ENCODE measurements around the gene RABGAP1.

Gene RABGAP1

GRCh38 chr9:123105490-123105889, 164.7 kb downstream of the RABGAP1 start:
- no peak for DNase-seq (ENCODE audit: insufficient read length, low spot score)
- no peak for FAIRE-seq
- TF ChIP-seq PAX5 (IDR thresholded peaks at IDR 0.05; ENCODE audit: insufficient read depth, low read length, severe bottlenecking), result no peak
- TF ChIP-seq SPI1 (IDR thresholded peaks at IDR 0.05; ENCODE audit: low read depth, low read length), result no peak
- no peak for TF ChIP-seq POU2F2 (IDR thresholded peaks at IDR 0.05; ENCODE audit: low read depth, low read length)
- TF ChIP-seq TAF1 (IDR thresholded peaks at IDR 0.05; ENCODE audit: low read depth, low read length), result no peak
- TF ChIP-seq POLR2A (IDR thresholded peaks at IDR 0.05; ENCODE audit: low read depth, low read length), result no peak

DNA sequence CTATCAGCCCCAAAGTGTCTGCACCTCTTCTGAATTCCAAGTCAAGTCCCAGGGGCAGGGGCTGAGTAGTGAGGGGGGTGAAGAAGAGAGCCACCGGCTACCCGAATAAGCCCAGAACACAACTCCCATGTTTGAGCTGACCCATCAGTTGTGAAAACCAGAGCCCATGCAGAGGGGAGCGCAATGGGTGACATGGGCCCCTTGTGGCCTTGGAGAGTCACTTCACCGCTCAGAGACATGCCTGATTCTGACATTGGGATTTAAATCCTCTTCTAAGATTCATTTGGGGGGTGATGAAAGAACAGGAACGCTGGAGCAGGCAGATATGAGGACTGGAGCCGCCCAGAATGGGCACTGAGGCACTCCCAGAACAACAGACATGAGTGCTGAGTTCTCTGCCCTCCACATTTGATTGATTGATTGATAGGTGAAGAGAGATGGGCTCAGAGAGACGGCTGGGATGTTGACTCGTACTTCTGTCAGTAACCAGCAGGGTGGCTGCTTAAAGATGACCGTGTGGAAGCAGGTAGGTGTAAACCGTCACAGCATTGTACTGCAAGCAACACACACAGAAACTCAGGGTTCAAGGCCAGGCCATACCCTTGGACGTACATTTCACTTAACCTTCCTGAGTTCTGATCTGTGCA, 166.9 kb downstream of the RABGAP1 start:
- 0 out of 2 replicates have a peak, but pooled peaks have one; percentile 46 for TF ChIP-seq POLR2AphosphoS5 (IDR thresholded peaks at IDR 0.05; ENCODE audit: low read depth, low read length)
- TF ChIP-seq POLR2A (IDR thresholded peaks at IDR 0.05; ENCODE audit: low read depth, low read length), result no peak
- no peak for TF ChIP-seq PAX5 (IDR thresholded peaks at IDR 0.05; ENCODE audit: insufficient read depth, low read length, severe bottlenecking)
- DNase-seq (ENCODE audit: insufficient read length, low spot score) (no peak), FAIRE-seq (no peak)

GRCh38 chr9:123108976-123109375, 168.2 kb downstream of the RABGAP1 start:
- DNase-seq (ENCODE audit: insufficient read length, low spot score) (no peak), FAIRE-seq (no peak)
- no peak for TF ChIP-seq PAX5 (IDR thresholded peaks at IDR 0.05; ENCODE audit: insufficient read depth, low read length, severe bottlenecking)
- TF ChIP-seq TAF1 (IDR thresholded peaks at IDR 0.05; ENCODE audit: low read depth, low read length), result no peak
- no peak for TF ChIP-seq POLR2A (IDR thresholded peaks at IDR 0.05; ENCODE audit: low read depth, low read length)
- TF ChIP-seq POU2F2 (IDR thresholded peaks at IDR 0.05; ENCODE audit: low read depth, low read length), result no peak
- no peak for TF ChIP-seq POLR2AphosphoS5 (IDR thresholded peaks at IDR 0.05; ENCODE audit: low read depth, low read length)
- TF ChIP-seq SPI1 (IDR thresholded peaks at IDR 0.05; ENCODE audit: low read depth, low read length), result no peak

DNA sequence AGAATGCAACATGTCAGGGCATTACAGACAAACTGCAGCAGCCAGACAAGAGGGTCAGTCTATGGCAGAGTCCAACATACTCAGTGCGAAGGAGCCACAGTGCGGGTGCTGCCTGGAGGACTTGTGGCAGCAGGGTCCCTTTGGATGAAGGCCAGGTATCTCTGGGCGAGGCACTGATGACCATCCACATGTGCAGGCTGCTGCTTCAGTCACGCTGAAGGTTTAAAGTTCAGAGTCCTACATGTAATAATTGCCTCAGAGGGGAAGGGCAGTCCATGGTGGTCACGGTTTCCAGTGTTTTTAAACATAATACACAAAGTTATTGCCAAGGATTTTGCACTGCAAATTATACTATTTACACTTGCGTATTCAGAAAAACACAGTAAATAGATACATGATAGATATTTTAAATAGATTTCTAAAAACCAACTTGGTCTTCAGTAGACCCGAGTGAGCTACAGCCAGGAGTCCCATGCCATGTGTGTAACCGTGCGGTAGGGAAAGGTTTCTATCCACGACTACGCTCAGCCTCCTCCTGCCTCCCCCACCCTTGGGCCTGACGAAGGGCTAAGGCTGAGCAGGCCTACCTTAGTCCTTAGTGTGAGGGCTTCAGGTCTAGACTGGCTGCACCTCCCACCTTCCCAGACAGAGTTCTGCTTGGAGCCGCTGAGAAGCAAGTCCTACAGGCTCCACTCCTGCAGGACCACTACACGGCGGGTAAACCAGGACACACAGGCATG, 168.9 kb downstream of the RABGAP1 start:
- FAIRE-seq (no peak), DNase-seq (ENCODE audit: insufficient read length, low spot score) (no peak)
- no peak for TF ChIP-seq POU2F2 (IDR thresholded peaks at IDR 0.05; ENCODE audit: low read depth, low read length)

DNA sequence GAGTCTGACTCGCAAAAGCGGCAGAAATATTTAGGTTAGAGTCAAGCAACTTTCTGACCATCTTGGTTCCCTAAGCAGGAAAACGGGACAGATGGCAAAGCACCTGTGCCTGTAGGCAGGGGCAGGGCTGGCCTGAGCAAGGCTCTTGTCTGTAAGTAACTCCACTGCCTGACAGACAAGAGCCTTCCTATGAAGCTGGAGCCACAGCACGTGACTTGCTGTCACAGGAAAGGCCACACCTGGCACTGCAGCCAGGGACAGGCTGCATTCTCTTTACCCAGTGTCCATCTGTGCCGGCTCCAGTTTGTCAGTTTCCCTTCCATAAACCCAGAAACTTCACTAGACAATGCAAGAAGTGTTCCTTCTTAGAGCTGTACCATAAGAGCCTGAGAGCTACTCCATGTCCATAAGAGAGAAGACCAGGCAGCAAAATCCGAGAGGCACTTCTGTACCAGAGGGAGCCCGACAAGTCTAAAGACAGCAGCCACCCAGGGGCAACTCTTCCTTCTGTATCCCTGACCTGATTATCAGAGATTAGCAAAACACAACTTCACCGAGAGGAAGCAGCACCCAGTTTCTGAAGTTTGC, 170.7 kb downstream of the RABGAP1 start:
- TF ChIP-seq TAF1 (IDR thresholded peaks at IDR 0.05; ENCODE audit: low read depth, low read length) (no peak), POLR2AphosphoS5 (IDR thresholded peaks at IDR 0.05; ENCODE audit: low read depth, low read length) (no peak), POLR2A (IDR thresholded peaks at IDR 0.05; ENCODE audit: low read depth, low read length) (no peak), PAX5 (IDR thresholded peaks at IDR 0.05; ENCODE audit: insufficient read depth, low read length, severe bottlenecking) (no peak), POU2F2 (IDR thresholded peaks at IDR 0.05; ENCODE audit: low read depth, low read length) (no peak), SPI1 (IDR thresholded peaks at IDR 0.05; ENCODE audit: low read depth, low read length) (no peak)
- FAIRE-seq, result peak; percentile 5
- DNase-seq (ENCODE audit: insufficient read length, low spot score), result no peak

- TF ChIP-seq TAF1 (IDR thresholded peaks at IDR 0.05; ENCODE audit: low read depth, low read length), result no peak
- TF ChIP-seq POLR2AphosphoS5 (IDR thresholded peaks at IDR 0.05; ENCODE audit: low read depth, low read length), result 0 out of 2 replicates have a peak, but pooled peaks have one; percentile 23
- DNase-seq (ENCODE audit: insufficient read length, low spot score) (peak; percentile 33), FAIRE-seq (no peak)
These were observed 171.5 kb downstream of the RABGAP1 start for GRCh38 chr9:123112015-123112975.

GRCh38 chr9:123113185-123113584, 172.4 kb downstream of the RABGAP1 start:
- no peak for TF ChIP-seq POLR2A (IDR thresholded peaks at IDR 0.05; ENCODE audit: low read depth, low read length)
- TF ChIP-seq POLR2AphosphoS5 (IDR thresholded peaks at IDR 0.05; ENCODE audit: low read depth, low read length), result 0 out of 2 replicates have a peak, but pooled peaks have one; percentile 43
- FAIRE-seq, result peak; percentile 60
- DNase-seq (ENCODE audit: insufficient read length, low spot score), result no peak

- FAIRE-seq, result no peak
- no peak for TF ChIP-seq TAF1 (IDR thresholded peaks at IDR 0.05; ENCODE audit: low read depth, low read length)
- TF ChIP-seq SPI1 (IDR thresholded peaks at IDR 0.05; ENCODE audit: low read depth, low read length), result no peak
- no peak for TF ChIP-seq POLR2AphosphoS5 (IDR thresholded peaks at IDR 0.05; ENCODE audit: low read depth, low read length)
- TF ChIP-seq POLR2A (IDR thresholded peaks at IDR 0.05; ENCODE audit: low read depth, low read length), result no peak
- TF ChIP-seq PAX5 (IDR thresholded peaks at IDR 0.05; ENCODE audit: insufficient read depth, low read length, severe bottlenecking), result no peak
- no peak for TF ChIP-seq POU2F2 (IDR thresholded peaks at IDR 0.05; ENCODE audit: low read depth, low read length)
These were observed 174.5 kb downstream of the RABGAP1 start for GRCh38 chr9:123115146-123115913.

DNA sequence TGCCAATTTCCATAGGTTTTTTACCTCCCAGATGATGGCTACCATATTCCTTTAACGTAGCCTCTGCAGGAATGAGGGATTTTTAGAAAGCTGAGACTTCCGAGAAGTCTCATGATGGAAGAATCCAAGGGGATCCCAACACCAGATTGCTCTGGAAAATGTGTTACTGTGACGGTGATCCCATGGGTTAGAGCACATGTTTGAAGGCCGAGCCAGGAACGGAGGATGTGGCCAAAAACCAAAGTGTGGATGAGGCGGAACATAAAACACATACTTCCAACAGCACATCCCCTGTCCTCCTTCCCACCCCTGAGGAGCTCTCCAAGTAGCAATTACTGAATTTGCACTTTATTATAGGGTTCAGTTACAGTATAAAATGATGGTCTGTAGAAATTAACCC, 175.2 kb downstream of the RABGAP1 start:
- TF ChIP-seq PAX5 (IDR thresholded peaks at IDR 0.05; ENCODE audit: insufficient read depth, low read length, severe bottlenecking), result no peak
- TF ChIP-seq POU2F2 (IDR thresholded peaks at IDR 0.05; ENCODE audit: low read depth, low read length), result no peak
- no peak for TF ChIP-seq TAF1 (IDR thresholded peaks at IDR 0.05; ENCODE audit: low read depth, low read length)
- no peak for TF ChIP-seq POLR2A (IDR thresholded peaks at IDR 0.05; ENCODE audit: low read depth, low read length)
- no peak for TF ChIP-seq POLR2AphosphoS5 (IDR thresholded peaks at IDR 0.05; ENCODE audit: low read depth, low read length)
- no peak for TF ChIP-seq SPI1 (IDR thresholded peaks at IDR 0.05; ENCODE audit: low read depth, low read length)
- DNase-seq (ENCODE audit: insufficient read length, low spot score), result no peak
- no peak for FAIRE-seq

More at GRCh38 chr9:123115146-123115913, 174.5 kb downstream of the RABGAP1 start:
- DNase-seq (ENCODE audit: insufficient read length, low spot score), result no peak

All from GM12891 (cell line).